ENCODE measurements around the gene DNAH12.

GRCh38 chr3:57256844-57257243 lies 287.3 kb downstream of the DNAH12 start:
- no peak for TF ChIP-seq EZH2 (IDR thresholded peaks at IDR 0.05; ENCODE audit: insufficient read depth, poor library complexity, severe bottlenecking)
- TF ChIP-seq EZH2phosphoT487 (IDR thresholded peaks at IDR 0.05; ENCODE audit: insufficient read depth, low read depth) = no peak
